ENCODE measurements around the gene IL10RA.

Gene IL10RA

DNA sequence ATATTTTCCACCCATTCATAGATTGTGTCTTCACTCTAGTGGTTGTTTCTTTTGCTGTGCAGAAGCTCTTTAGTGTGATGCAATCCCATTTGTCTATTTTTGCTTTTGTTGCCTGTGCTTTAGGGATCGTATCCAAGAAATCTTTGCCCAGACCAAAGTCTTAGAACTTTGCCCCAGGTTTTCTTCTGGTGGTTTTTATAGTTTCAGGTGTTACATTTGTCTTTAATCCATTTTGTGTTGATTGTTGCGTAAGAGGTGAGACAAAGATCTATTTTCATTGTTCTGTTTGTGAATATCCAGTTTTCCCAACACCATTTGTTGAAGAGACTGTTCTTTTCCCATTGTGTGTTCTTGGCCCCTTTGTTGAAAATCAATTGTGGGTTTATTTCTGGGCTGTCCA is 6.4 kb downstream of the IL10RA start:
- DNase-seq (ENCODE audit: low read depth): no peak

GRCh38 chr11:117993988-117994745 is 8.0 kb downstream of the IL10RA start:
- DNase-seq (ENCODE audit: low read depth): no peak

- no peak for DNase-seq (ENCODE audit: low read depth)
Observed at GRCh38 chr11:117995472-117995871, 9.3 kb downstream of the IL10RA start.

DNA sequence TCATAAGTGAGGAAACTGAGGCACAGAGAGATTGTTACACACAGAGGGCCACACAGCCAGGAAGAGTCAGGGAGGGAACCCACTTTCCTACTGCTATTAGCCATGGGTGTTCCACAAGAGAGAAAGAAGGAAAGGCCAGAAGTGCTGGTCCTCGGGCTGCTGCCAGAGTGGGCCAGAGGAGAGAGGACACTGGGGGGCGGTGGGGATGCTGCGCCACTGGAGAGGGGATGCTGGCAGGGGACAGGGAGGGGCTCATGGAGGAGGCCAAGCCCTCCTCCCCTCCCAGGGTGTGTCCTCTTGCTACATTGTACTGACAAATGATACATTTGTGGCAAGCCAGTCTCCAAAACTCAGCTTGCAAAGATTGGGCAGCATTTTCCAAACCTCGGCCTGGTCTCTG is 9.9 kb downstream of the IL10RA start:
- no peak for DNase-seq (ENCODE audit: low read depth)

- no peak for DNase-seq (ENCODE audit: low read depth)
Observed at GRCh38 chr11:117997406-117997805, 11.2 kb downstream of the IL10RA start.

DNA sequence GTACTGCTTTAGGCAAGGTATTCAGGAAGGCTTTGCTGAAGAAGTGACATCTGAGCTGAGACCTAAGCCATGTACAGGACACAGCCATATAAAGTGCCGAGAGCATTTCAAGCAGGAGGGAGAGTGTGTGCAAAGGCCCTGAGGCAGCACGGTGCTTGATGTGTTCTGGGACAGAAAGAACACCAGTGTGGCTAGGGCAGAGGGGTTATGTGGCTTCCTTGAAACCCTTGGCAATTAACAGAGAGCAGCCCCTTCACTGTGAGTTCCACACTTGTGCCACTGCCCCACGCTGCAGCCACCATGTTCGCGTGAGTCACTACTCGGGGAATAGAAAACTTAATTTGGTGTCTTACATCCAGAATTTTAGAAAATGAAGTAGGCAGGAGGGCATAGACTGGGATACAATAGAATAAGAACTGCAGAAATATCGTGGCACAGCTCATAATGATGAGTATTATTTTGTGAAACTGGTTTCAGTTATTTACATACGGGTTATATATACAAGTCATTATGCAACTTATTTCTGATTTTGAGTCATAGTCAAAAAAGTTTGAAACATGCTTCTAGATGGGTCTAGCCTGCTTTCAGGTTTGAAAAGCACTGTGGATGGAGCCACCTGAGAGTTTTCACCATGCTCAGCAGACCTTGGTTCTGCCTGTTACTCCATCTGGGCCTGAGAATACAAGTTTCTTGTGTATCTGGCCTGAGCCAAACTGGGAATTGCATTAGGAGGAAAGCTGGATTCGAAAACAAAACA is 11.8 kb downstream of the IL10RA start:
- no peak for DNase-seq (ENCODE audit: low read depth)

DNA sequence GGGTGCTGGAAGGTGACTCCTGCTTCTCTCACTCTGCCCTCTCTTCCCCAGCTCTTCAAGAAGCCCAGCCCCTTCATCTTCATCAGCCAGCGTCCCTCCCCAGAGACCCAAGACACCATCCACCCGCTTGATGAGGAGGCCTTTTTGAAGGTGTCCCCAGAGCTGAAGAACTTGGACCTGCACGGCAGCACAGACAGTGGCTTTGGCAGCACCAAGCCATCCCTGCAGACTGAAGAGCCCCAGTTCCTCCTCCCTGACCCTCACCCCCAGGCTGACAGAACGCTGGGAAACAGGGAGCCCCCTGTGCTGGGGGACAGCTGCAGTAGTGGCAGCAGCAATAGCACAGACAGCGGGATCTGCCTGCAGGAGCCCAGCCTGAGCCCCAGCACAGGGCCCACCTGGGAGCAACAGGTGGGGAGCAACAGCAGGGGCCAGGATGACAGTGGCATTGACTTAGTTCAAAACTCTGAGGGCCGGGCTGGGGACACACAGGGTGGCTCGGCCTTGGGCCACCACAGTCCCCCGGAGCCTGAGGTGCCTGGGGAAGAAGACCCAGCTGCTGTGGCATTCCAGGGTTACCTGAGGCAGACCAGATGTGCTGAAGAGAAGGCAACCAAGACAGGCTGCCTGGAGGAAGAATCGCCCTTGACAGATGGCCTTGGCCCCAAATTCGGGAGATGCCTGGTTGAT is 12.6 kb downstream of the IL10RA start:
- no peak for DNase-seq (ENCODE audit: low read depth)

DNA sequence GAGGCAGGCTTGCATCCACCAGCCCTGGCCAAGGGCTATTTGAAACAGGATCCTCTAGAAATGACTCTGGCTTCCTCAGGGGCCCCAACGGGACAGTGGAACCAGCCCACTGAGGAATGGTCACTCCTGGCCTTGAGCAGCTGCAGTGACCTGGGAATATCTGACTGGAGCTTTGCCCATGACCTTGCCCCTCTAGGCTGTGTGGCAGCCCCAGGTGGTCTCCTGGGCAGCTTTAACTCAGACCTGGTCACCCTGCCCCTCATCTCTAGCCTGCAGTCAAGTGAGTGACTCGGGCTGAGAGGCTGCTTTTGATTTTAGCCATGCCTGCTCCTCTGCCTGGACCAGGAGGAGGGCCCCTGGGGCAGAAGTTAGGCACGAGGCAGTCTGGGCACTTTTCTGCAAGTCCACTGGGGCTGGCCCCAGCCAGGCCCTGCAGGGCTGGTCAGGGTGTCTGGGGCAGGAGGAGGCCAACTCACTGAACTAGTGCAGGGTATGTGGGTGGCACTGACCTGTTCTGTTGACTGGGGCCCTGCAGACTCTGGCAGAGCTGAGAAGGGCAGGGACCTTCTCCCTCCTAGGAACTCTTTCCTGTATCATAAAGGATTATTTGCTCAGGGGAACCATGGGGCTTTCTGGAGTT is 13.3 kb downstream of the IL10RA start:
- DNase-seq (ENCODE audit: low read depth): no peak

DNA sequence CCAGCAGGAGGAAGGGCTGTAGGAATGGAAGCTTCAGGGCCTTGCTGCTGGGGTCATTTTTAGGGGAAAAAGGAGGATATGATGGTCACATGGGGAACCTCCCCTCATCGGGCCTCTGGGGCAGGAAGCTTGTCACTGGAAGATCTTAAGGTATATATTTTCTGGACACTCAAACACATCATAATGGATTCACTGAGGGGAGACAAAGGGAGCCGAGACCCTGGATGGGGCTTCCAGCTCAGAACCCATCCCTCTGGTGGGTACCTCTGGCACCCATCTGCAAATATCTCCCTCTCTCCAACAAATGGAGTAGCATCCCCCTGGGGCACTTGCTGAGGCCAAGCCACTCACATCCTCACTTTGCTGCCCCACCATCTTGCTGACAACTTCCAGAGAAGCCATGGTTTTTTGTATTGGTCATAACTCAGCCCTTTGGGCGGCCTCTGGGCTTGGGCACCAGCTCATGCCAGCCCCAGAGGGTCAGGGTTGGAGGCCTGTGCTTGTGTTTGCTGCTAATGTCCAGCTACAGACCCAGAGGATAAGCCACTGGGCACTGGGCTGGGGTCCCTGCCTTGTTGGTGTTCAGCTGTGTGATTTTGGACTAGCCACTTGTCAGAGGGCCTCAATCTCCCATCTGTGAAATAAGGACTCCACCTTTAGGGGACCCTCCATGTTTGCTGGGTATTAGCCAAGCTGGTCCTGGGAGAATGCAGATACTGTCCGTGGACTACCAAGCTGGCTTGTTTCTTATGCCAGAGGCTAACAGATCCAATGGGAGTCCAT is 14.1 kb downstream of the IL10RA start:
- DNase-seq (ENCODE audit: low read depth): no peak

GRCh38 chr11:118000850-118001228 is 14.6 kb downstream of the IL10RA start:
- no peak for DNase-seq (ENCODE audit: low read depth)

- no peak for DNase-seq (ENCODE audit: low read depth)
Observed at GRCh38 chr11:118001494-118001971, 15.3 kb downstream of the IL10RA start.

DNA sequence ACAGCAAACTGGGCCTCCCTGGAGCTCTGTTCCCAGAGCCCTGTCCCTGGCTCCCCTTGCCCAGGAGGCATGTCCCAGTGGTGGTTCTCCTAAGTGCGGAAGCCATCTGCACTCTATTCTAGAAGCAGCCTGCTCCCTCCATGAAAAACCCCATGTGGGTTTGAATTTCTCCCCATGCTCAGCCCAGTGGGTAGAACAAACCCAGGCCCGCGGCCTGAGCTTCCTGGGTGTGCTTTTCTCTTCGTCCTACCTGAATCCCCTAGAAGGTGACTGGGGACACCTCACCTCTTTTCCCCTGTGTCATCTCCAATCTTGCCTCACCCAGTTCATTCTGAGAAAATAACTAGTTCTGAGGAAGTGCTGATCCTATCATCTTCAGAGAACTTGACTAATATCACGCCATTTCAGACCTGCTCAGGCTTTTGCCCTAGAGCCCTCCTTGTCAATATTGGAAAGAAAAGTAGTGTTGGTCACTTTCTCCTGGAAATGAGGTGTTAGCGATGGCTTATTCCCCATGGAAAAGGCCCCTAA is 15.9 kb downstream of the IL10RA start:
- no peak for DNase-seq (ENCODE audit: low read depth)

GRCh38 chr11:118002541-118003423 is 16.6 kb downstream of the IL10RA start:
- no peak for DNase-seq (ENCODE audit: low read depth)

DNA sequence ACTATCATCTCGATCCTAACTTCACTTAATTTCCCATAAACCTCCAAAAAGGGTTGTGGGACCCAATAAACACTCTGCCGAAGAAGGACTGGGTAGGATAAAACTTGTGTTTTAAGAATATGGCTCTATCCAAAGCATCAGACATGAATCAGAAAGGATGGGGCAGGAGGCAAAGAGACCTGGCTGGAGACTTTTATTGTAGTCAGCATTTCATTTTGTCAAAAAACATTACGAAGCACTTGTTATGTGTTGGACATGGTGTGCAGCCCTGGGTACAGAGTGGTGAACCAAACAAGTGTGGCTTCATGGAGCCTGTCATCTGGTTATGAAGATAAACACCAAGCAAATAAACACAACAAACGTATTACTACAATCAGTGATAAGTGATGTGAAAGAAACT is 17.3 kb downstream of the IL10RA start:
- no peak for DNase-seq (ENCODE audit: low read depth)

DNA sequence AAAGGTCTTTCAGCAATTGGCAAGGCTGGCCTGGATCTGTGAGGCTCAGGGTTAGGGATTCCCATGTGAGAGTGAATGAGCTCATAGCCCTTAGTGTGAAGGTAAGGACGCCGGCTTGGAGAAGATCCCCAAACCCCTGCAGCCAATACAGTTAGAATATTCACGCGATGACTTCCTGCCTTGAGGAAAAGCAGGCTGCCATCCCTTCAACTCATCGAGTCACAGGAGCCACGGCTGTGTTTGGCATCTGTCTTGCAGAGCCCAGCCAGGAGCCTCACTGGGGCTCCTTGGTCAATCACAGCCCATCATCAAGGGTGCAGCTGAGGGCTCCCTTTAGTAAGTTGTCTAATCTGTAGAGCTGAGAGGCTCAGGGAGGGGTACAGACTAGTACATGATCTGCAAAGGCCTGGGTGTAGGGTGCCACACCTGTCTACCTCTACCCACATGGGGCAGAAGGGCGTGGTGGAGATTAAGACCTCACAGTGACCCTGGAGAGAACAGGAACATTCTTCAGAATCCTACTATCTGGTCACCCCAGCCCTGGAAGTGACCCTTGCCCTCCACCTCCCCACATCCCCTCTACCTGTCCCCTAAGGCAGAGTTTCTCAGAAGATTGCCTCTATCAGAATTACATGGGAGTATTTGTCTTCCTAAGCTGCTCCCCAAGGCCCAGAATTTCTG is 18.5 kb downstream of the IL10RA start:
- no peak for DNase-seq (ENCODE audit: low read depth)

GRCh38 chr11:118005224-118006152 is 19.3 kb downstream of the IL10RA start:
- no peak for DNase-seq (ENCODE audit: low read depth)

- DNase-seq (ENCODE audit: low read depth): no peak
Observed at GRCh38 chr11:118006153-118006534, 19.9 kb downstream of the IL10RA start.

DNA sequence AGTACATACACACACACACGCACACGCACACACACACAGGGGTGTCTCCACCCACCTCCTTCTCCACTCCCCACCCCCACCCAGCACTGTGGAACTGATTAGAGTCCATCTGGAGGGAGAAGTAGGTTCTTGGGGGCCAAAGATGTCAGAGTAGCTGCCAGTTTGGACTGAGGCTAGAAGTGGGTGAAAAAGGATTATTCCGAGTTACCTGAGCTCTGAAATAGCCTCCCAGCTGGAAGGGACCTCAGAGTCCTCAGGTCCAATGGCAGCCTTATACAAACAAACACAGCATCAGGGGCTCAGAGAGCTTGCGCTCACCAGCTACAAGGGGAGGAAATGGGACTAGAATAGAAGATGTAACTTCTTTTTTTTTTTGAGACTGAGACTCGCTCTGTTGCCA is 20.8 kb downstream of the IL10RA start:
- no peak for DNase-seq (ENCODE audit: low read depth)

Measured in CMK (cell line).